GM12874 (cell line): ENCODE measurements around the gene PTGES3.

Experiments
- TF ChIP-seq, protein P1 (sequence below): IDR thresholded peaks from 2 replicates; pipeline ENCODE4 v1.5.1; 2011; ENCODE audit warnings: low read depth, mild to moderate bottlenecking, control low read depth, low read length, moderate library complexity; ENCODE audit not compliant: insufficient read depth

PTGES3 gene

DNA sequence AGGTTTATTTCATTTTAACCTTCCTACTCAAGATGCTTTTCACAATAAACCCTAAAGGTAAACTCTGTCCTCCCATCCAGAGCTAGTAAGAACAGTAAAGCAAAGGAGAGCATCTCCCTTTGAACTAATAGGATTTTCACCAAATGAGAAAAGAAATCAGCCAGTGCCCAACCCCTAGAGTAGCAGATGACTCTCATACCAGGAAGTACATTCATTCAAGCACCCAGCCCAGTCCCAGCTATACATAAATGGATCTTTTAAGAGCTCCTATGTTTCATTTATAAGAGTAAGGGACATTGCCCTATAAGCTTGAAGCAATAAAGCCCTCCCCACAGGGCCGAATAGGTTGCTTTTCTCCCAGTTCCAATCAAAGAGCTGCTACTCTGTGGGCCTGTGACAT lies 65.5 kb downstream of the PTGES3 start:
- TF ChIP-seq, protein P1, sequence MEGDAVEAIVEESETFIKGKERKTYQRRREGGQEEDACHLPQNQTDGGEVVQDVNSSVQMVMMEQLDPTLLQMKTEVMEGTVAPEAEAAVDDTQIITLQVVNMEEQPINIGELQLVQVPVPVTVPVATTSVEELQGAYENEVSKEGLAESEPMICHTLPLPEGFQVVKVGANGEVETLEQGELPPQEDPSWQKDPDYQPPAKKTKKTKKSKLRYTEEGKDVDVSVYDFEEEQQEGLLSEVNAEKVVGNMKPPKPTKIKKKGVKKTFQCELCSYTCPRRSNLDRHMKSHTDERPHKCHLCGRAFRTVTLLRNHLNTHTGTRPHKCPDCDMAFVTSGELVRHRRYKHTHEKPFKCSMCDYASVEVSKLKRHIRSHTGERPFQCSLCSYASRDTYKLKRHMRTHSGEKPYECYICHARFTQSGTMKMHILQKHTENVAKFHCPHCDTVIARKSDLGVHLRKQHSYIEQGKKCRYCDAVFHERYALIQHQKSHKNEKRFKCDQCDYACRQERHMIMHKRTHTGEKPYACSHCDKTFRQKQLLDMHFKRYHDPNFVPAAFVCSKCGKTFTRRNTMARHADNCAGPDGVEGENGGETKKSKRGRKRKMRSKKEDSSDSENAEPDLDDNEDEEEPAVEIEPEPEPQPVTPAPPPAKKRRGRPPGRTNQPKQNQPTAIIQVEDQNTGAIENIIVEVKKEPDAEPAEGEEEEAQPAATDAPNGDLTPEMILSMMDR: no peak

DNA sequence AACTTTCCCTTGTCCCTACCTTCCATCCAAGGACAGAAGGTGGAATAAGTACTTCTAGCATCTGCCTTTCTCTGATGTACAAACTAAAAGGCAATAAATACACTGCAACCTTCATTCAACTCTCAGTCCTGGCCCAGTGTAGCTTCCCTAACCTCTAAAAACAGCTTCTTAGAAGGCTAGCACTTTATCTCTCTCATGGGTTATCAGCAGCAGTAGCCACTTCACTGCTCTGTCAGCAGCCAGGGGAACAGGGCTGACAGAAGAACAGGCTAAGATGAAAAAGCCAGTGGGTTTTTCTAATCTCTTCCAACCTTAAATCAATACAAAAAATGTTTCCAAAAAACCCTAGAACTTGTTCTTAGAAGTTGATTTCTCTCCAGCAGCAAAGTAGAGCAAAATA lies 71.2 kb downstream of the PTGES3 start:
- TF ChIP-seq, protein P1: no peak

DNA sequence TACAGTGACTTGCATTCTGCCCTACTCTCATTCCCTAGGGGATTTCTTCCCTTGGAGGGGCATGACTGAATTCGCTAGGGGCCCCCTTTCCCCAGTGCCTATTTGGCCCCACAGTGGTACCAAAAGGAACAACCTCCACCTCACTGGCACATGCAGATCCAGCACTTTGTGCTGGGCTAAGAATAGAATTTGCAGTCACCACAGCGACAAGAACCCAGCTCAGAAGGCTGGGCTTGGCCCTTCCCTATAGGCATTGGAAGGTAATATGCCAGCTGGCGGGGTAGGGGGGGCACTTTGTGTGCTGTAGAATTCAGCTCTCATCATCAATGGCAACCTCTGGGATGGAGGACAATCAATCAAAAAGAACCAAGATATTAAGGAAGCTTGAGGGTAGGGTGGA lies 71.8 kb downstream of the PTGES3 start:
- TF ChIP-seq, protein P1: no peak

DNA sequence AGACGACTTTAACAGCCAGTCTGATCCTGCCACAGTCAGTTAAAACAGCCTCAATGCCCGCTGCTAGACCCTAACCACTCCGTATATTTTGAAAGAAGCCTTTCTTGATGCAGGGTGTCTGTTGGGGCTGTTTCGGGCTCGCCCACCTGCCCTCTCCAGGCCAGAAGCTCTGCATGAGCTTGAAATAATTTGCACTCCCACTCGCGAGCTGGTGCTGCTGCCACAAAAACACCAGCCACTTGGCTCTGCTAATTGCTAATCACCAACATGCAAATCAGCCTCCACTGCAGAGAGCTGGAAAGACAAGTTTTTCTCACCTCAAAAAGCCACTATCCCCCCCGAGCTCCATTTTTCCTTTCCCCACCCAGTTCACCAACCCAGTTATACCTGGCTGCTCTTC lies 73.5 kb downstream of the PTGES3 start:
- TF ChIP-seq, protein P1: no peak
